Panc1 (cell line): Measurements from ENCODE around the gene RASA3. TPM values are rescaled to one million over a fixed set of nuclear protein-coding genes. Genes with fewer than 3 reads are reported as not detected.

ENCODE experiments used
- ATAC-seq: fragments of 200-7000 bp; cut with Tn5 transposase; 2 replicates; pipeline ENCODE4 v1.9.1; 2020; ENCODE audit warnings: mild to moderate bottlenecking, moderate library complexity
- BruUV-seq: library from RNA; stranded (reverse); fragments of 400-500 nt; replicated peaks from 2 replicates; lab custom pipeline; 2021; lab: Mats Ljungman, UMichigan
- CTCF ChIA-PET: fragments of 300-600 bp; sonication (Branson Sonifier 250); formaldehyde crosslinking; loops from one replicate; lab custom pipeline; 2022; ENCODE audit warnings: antibody characterized with exemption; lab: Charles Lee
- POLR2A ChIA-PET: fragments of 300-600 bp; sonication (Branson Sonifier 250); formaldehyde crosslinking; loops from one replicate; lab custom pipeline; 2022; ENCODE audit warnings: antibody characterized with exemption; lab: Charles Lee
- DNase-seq: peaks from one replicate; pipeline ENCODE4 v3.0.0-alpha.2; 2010; ENCODE audit warnings: low read depth, low spot score
- H3K27ac ChIP-seq: 2 replicates; pipeline ENCODE4 v1.5.1; 2011; ENCODE audit warnings: mild to moderate bottlenecking, low read length, inconsistent platforms
- H3K27me3 ChIP-seq: fragments of 200-500 bp; sonication (Bioruptor generic); 2 replicates; pipeline ENCODE4 v1.6.0; 2014; ENCODE audit warnings: low read length, inconsistent platforms; ENCODE audit not compliant: control insufficient read depth, insufficient read depth
- H3K36me3 ChIP-seq: fragments of 200-500 bp; sonication (Bioruptor generic); 2 replicates; pipeline ENCODE4 v1.5.1; 2014; ENCODE audit warnings: inconsistent platforms, mild to moderate bottlenecking, low read length, moderate library complexity; ENCODE audit not compliant: control insufficient read depth, insufficient read depth
- H3K4me1 ChIP-seq: 2 replicates; pipeline ENCODE4 v1.5.1; 2011; ENCODE audit warnings: inconsistent platforms, mild to moderate bottlenecking, low read length, moderate library complexity; ENCODE audit not compliant: control insufficient read depth, insufficient read depth
- H3K4me3 ChIP-seq, 2 experiments: 2 replicates each; pipeline ENCODE4 v1.5.1; 2011 to 2012; ENCODE audit warnings: low read depth in 2 of 2, low read length in 2 of 2, mild to moderate bottlenecking in 2 of 2, inconsistent platforms in 1 of 2, moderate library complexity in 1 of 2
- H3K9me3 ChIP-seq: fragments of 200-500 bp; sonication (Bioruptor generic); 2 replicates; pipeline ENCODE4 v1.5.1; 2014; ENCODE audit warnings: low read depth, mild to moderate bottlenecking, inconsistent platforms, low read length, moderate library complexity; ENCODE audit not compliant: control insufficient read depth, insufficient read depth
- POLR2AphosphoS5 ChIP-seq: IDR thresholded peaks from 2 replicates; pipeline ENCODE4 v1.6.1; 2012; ENCODE audit warnings: mild to moderate bottlenecking, low read depth, low read length, moderate library complexity
- REST ChIP-seq, 2 experiments: IDR thresholded peaks; 2 replicates each; pipeline ENCODE4 v1.6.1; 2011 to 2012; ENCODE audit warnings: low read depth in 2 of 2, control low read depth in 1 of 2, low read length in 1 of 2, mild to moderate bottlenecking in 1 of 2, moderate library complexity in 1 of 2; ENCODE audit not compliant: insufficient read depth in 1 of 2
- SIN3A ChIP-seq: IDR thresholded peaks from 2 replicates; pipeline ENCODE4 v1.6.1; 2012; ENCODE audit warnings: low read depth, mild to moderate bottlenecking, low read length, moderate library complexity, borderline replicate concordance; ENCODE audit not compliant: insufficient read depth
- TCF7L2 ChIP-seq: IDR thresholded peaks from 2 replicates; pipeline ENCODE4 v1.6.1; 2011; ENCODE audit warnings: mild to moderate bottlenecking, low read depth, low read length, inconsistent platforms
- in situ Hi-C: cut with HindIII; loops from 2 replicates; pipeline ENCODE4 v1.10.0; 2016; ENCODE audit warnings: low sequenced_read_pairs, low pct_unique_long_range_greater_than_20kb
- intact Hi-C: fragments of 100-400 bp; cut with micrococcal nuclease; formaldehyde crosslinking; loops from one replicate; pipeline ENCODE4 v1.10.0; 2022; ENCODE audit not compliant: unreplicated experiment
- total RNA-seq: library from RNA; stranded (reverse); gene quantifications from one replicate; pipeline ENCODE4 v1.2.1, GENCODE V29; 2021; ENCODE audit not compliant: unreplicated experiment
- TF ChIP-seq, protein P1 (sequence below): fragments of 450-650 bp; IDR thresholded peaks from 2 replicates; pipeline ENCODE4 v1.5.1; 2017; ENCODE audit warnings: mild to moderate bottlenecking

Gene RASA3
- total RNA-seq, 1 experiment from 2014 or later: 33.7 TPM

GRCh38 chr13:114096031-114096485 lies 36.4 kb downstream of the RASA3 start:
- H3K9me3 ChIP-seq: no peaks in the 10 kb centered on the region
- H3K27me3 ChIP-seq: no peaks in the 10 kb centered on the region
- peak overlapping the region; percentile 23; the same call in 1 of the 2 replicates for H3K27ac ChIP-seq
- ATAC-seq (no peak), DNase-seq (no peak)
- intact Hi-C loops: loop anchor here (10.0 kb wide), 1 partner anchor 51 kb away; no protein-coding TSS in a partner anchor
- in situ Hi-C loops: no loop called here
- CTCF ChIA-PET: no interaction called here
- BruUV-seq: no TSS peak
- H3K4me3 ChIP-seq: no peak overlapping the region
- no peaks in the 10 kb centered on the region for H3K36me3 ChIP-seq
- POLR2A ChIA-PET: no interaction called here
- TF ChIP-seq TCF7L2: no peak
- no peak for TF ChIP-seq REST (IDR thresholded peaks at IDR 0.05; ENCODE audit: insufficient read depth in 1 of 2, low read depth in 2 of 2, low read length in 1 of 2)
- TF ChIP-seq, protein P1, sequence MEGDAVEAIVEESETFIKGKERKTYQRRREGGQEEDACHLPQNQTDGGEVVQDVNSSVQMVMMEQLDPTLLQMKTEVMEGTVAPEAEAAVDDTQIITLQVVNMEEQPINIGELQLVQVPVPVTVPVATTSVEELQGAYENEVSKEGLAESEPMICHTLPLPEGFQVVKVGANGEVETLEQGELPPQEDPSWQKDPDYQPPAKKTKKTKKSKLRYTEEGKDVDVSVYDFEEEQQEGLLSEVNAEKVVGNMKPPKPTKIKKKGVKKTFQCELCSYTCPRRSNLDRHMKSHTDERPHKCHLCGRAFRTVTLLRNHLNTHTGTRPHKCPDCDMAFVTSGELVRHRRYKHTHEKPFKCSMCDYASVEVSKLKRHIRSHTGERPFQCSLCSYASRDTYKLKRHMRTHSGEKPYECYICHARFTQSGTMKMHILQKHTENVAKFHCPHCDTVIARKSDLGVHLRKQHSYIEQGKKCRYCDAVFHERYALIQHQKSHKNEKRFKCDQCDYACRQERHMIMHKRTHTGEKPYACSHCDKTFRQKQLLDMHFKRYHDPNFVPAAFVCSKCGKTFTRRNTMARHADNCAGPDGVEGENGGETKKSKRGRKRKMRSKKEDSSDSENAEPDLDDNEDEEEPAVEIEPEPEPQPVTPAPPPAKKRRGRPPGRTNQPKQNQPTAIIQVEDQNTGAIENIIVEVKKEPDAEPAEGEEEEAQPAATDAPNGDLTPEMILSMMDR: no peak
- no peak for TF ChIP-seq POLR2AphosphoS5
- no peak for TF ChIP-seq SIN3A
- peaks cover 35% of the 10 kb centered on the region for H3K4me1 ChIP-seq

GRCh38 chr13:114095486-114095885 lies 36.9 kb downstream of the RASA3 start:
- TF ChIP-seq, protein P1: no peak
- TF ChIP-seq TCF7L2: no peak
- TF ChIP-seq SIN3A: no peak
- no peak for TF ChIP-seq POLR2AphosphoS5
- TF ChIP-seq REST (IDR thresholded peaks at IDR 0.05; ENCODE audit: insufficient read depth in 1 of 2, low read depth in 2 of 2, low read length in 1 of 2): no peak
- CTCF ChIA-PET: no interaction called here

More at GRCh38 chr13:114095486-114095885, 36.9 kb downstream of the RASA3 start:
- no peaks in the 10 kb centered on the region for H3K27me3 ChIP-seq
- ATAC-seq: no peak
- BruUV-seq: no TSS peak
- intact Hi-C loops: loop anchor here (10.0 kb wide), 1 partner anchor 51 kb away; no protein-coding TSS in a partner anchor
- POLR2A ChIA-PET: no interaction called here
- H3K36me3 ChIP-seq: no peaks in the 10 kb centered on the region
- no peak for DNase-seq
- H3K4me1 ChIP-seq: peaks cover 29% of the 10 kb centered on the region
- no peak overlapping the region for H3K4me3 ChIP-seq
- no peaks in the 10 kb centered on the region for H3K9me3 ChIP-seq
- peak overlapping the region; percentile 23; the same call in 1 of the 2 replicates for H3K27ac ChIP-seq
- in situ Hi-C loops: no loop called here
